HFF-Myc (cell line): ENCODE data around the gene NMNAT2.

Experiments used
- DNase-seq: peaks from one replicate; pipeline ENCODE4 v3.0.0-alpha.2; 2011; ENCODE audit warnings: low read depth; ENCODE audit errors: extremely low read depth
- H3K4me3 ChIP-seq: replicated peaks from 2 replicates; pipeline ENCODE4 v1.5.1; 2011; ENCODE audit warnings: low read depth, mild to moderate bottlenecking, control low read depth, low read length
- CTCF ChIP-seq: IDR thresholded peaks from 2 replicates; pipeline ENCODE4 v1.5.1; 2012; ENCODE audit warnings: mild to moderate bottlenecking, low read depth, low read length, control low read depth; ENCODE audit errors: missing control alignments

NMNAT2 gene

GRCh38 chr1:183363972-183364371, 54.2 kb downstream of the NMNAT2 start:
- no peak for TF ChIP-seq CTCF
- no peak for DNase-seq
- no peak overlapping the region for H3K4me3 ChIP-seq

GRCh38 chr1:183361081-183361480, 57.1 kb downstream of the NMNAT2 start:
- TF ChIP-seq CTCF: no peak
- no peak overlapping the region for H3K4me3 ChIP-seq
- no peak for DNase-seq

GRCh38 chr1:183360473-183360872, 57.7 kb downstream of the NMNAT2 start:
- no peak for DNase-seq
- H3K4me3 ChIP-seq: no peak overlapping the region
- TF ChIP-seq CTCF: no peak

GRCh38 chr1:183356534-183357182, 61.5 kb downstream of the NMNAT2 start:
- H3K4me3 ChIP-seq: no peak overlapping the region
- no peak for DNase-seq
- no peak for TF ChIP-seq CTCF

GRCh38 chr1:183355797-183356196, 62.4 kb downstream of the NMNAT2 start:
- no peak for TF ChIP-seq CTCF
- no peak for DNase-seq

GRCh38 chr1:183355181-183355580, 63.0 kb downstream of the NMNAT2 start:
- TF ChIP-seq CTCF: no peak

More at GRCh38 chr1:183355797-183356196, 62.4 kb downstream of the NMNAT2 start:
- H3K4me3 ChIP-seq: no peak overlapping the region

GRCh38 chr1:183353597-183353996, 64.6 kb downstream of the NMNAT2 start:
- no peak overlapping the region for H3K4me3 ChIP-seq
- no peak for TF ChIP-seq CTCF
- no peak for DNase-seq

More at GRCh38 chr1:183355181-183355580, 63.0 kb downstream of the NMNAT2 start:
- H3K4me3 ChIP-seq: no peak overlapping the region
- DNase-seq: no peak
